HepG2 (cell line): ENCODE measurements around the gene ZMIZ1. TPM values are rescaled to one million over a fixed set of nuclear protein-coding genes. Genes with fewer than 3 reads are reported as not detected.

ENCODE experiments used
- ARID4A ChIP-seq: sonication (generic); formaldehyde crosslinking; IDR thresholded peaks from 2 replicates; pipeline ENCODE4 v1.5.0; 2020; ENCODE audit warnings: mild to moderate bottlenecking, missing genetic modification reagents, borderline replicate concordance
- ATF5 ChIP-seq: sonication (generic); formaldehyde crosslinking; IDR thresholded peaks from 2 replicates; pipeline ENCODE4 v1.4.0; 2020; ENCODE audit warnings: mild to moderate bottlenecking, low read depth, missing genetic modification reagents
- ATM ChIP-seq: fragments of 450-650 bp; IDR thresholded peaks from 2 replicates; pipeline ENCODE4 v1.7.1; 2017; ENCODE audit warnings: mild to moderate bottlenecking, borderline replicate concordance
- BRD4 ChIP-seq: sonication (generic); formaldehyde crosslinking; IDR thresholded peaks from 2 replicates; pipeline ENCODE4 v1.4.0; 2020; ENCODE audit warnings: missing genetic modification reagents
- DMAP1 ChIP-seq: IDR thresholded peaks from 2 replicates; pipeline ENCODE4 v1.6.1; 2016
- FOXK2 ChIP-seq: fragments of 450-650 bp; IDR thresholded peaks from 2 replicates; pipeline ENCODE4 v1.6.1; 2016
- HINFP ChIP-seq: sonication (generic); formaldehyde crosslinking; IDR thresholded peaks from 2 replicates; pipeline ENCODE4 v1.4.0; 2020; ENCODE audit warnings: low read depth, mild to moderate bottlenecking, missing genetic modification reagents
- KDM5B ChIP-seq: sonication (generic); formaldehyde crosslinking; IDR thresholded peaks from 2 replicates; pipeline ENCODE4 v1.4.0; 2020; ENCODE audit warnings: missing genetic modification reagents, mild to moderate bottlenecking, borderline replicate concordance
- MAFG ChIP-seq: sonication (generic); formaldehyde crosslinking; IDR thresholded peaks from 2 replicates; pipeline ENCODE4 v1.5.1; 2020; ENCODE audit warnings: mild to moderate bottlenecking, missing genetic modification reagents
- NFYC ChIP-seq: IDR thresholded peaks from 2 replicates; pipeline ENCODE4 v1.6.1; 2016; ENCODE audit warnings: missing genetic modification reagents, missing compliant biosample characterization
- NONO ChIP-seq, 2 experiments: fragments of 450-650 bp in 1 of 2; sonication (generic) in 1 of 2; formaldehyde crosslinking in 1 of 2; IDR thresholded peaks in 1 of 2; conservative IDR thresholded peaks in 1 of 2; 2 replicates each; pipeline versions ENCODE4 v1.6.1 to v1.8.0; 2017 to 2022; ENCODE audit warnings: mild to moderate bottlenecking in 1 of 2, missing genetic modification reagents in 1 of 2, moderate library complexity in 1 of 2
- REXO4 ChIP-seq: sonication (generic); formaldehyde crosslinking; IDR thresholded peaks from 2 replicates; pipeline ENCODE4 v1.8.0; 2022; ENCODE audit warnings: missing genetic modification reagents, mild to moderate bottlenecking, borderline replicate concordance
- ZKSCAN8 ChIP-seq: IDR thresholded peaks from 2 replicates; pipeline ENCODE4 v1.6.1; 2016; ENCODE audit warnings: borderline replicate concordance, missing genetic modification reagents, missing compliant biosample characterization
- ZNF124 ChIP-seq: sonication (generic); formaldehyde crosslinking; IDR thresholded peaks from 2 replicates; pipeline ENCODE4 v1.4.0; 2020; ENCODE audit warnings: missing genetic modification reagents
- ZNF430 ChIP-seq: sonication (generic); formaldehyde crosslinking; IDR thresholded peaks from 2 replicates; pipeline ENCODE4 v1.9.0; 2021; ENCODE audit warnings: mild to moderate bottlenecking, missing genetic modification reagents
- ZNF609 ChIP-seq: sonication (generic); formaldehyde crosslinking; IDR thresholded peaks from 2 replicates; pipeline ENCODE4 v1.4.0; 2020; ENCODE audit warnings: mild to moderate bottlenecking, missing genetic modification reagents, borderline replicate concordance
- ZNF879 ChIP-seq: sonication (generic); formaldehyde crosslinking; IDR thresholded peaks from 2 replicates; pipeline ENCODE4 v1.8.1; 2023; ENCODE audit warnings: missing genetic modification reagents
- ZSCAN20 ChIP-seq: sonication (generic); formaldehyde crosslinking; IDR thresholded peaks from 2 replicates; pipeline ENCODE4 v1.4.0; 2020; ENCODE audit warnings: missing genetic modification reagents, mild to moderate bottlenecking, borderline replicate concordance
- ZSCAN29 ChIP-seq: sonication (generic); formaldehyde crosslinking; conservative IDR thresholded peaks from 2 replicates; pipeline ENCODE4 v1.4.0; 2020; ENCODE audit warnings: mild to moderate bottlenecking, missing genetic modification reagents
- polyA plus RNA-seq, 8 experiments: library from polyadenylated mRNA; depleted of rRNA in 3 of 8; stranded (reverse) in 7 of 8; unstranded in 1 of 8; fragments of >200 nt; fragmentation: Illumina TruSeq in 4 of 8; extraction: Trizol in 4 of 8; gene quantifications; 2 replicates each; pipeline versions ENCODE4 v1.2.1 to v1.2.3, GENCODE V29; 2011 to 2016; ENCODE audit warnings: low read depth in 4 of 8, missing spikeins in 1 of 8, mixed read lengths in 1 of 8; ENCODE audit not compliant: insufficient read depth in 1 of 8
- total RNA-seq, 5 experiments: library from RNA; depleted of rRNA; stranded (reverse); fragments of >200 nt; fragmentation: Illumina TruSeq; extraction: Trizol; gene quantifications; 2 replicates each; pipeline ENCODE4 v1.2.3, GENCODE V29; 2016; ENCODE audit warnings: low read depth in 1 of 5

ZMIZ1 gene
- total and polyA plus RNA-seq, 2 of the 13 experiments (the other 11 are each of a cell fraction or from before 2014, with no cell fraction given): 5.3 to 10.2 TPM

GRCh38 chr10:79176949-79177602 is 108.3 kb downstream of the ZMIZ1 start (continued):
- TF ChIP-seq DMAP1 (CRISPR knock-in tag): no peak
- no peak for TF ChIP-seq NFYC (CRISPR knock-in tag)
- no peak for TF ChIP-seq MAFG (CRISPR knock-in tag)
- TF ChIP-seq NONO (IDR thresholded peaks at IDR 0.05): no peak
- no peak for TF ChIP-seq NONO (CRISPR knock-in tag; conservative IDR thresholded peaks at IDR 0.05)
- no peak for TF ChIP-seq ZNF430 (CRISPR knock-in tag)
- no peak for TF ChIP-seq ZSCAN20 (CRISPR knock-in tag)
- no peak for TF ChIP-seq ATF5 (CRISPR knock-in tag)
- peak; percentile 69; the same call in 1 of the 2 replicates for TF ChIP-seq ARID4A (CRISPR knock-in tag)
- TF ChIP-seq ZKSCAN8 (CRISPR knock-in tag): peak; percentile 59; the same call in 1 of the 2 replicates
- no peak for TF ChIP-seq FOXK2
- TF ChIP-seq ZNF879 (CRISPR knock-in tag): no peak
- peak; percentile 68; the same call in 1 of the 2 replicates for TF ChIP-seq ZNF609 (CRISPR knock-in tag)
- TF ChIP-seq KDM5B (CRISPR knock-in tag): peak; percentile 66; the same call in 1 of the 2 replicates
- no peak for TF ChIP-seq ZSCAN29 (CRISPR knock-in tag)
- TF ChIP-seq REXO4 (CRISPR knock-in tag): no peak
- TF ChIP-seq ZNF124 (CRISPR knock-in tag): 0 out of 2 replicates have a peak, but pooled peaks have one; percentile 17
- TF ChIP-seq BRD4 (CRISPR knock-in tag): no peak
- no peak for TF ChIP-seq ATM
- TF ChIP-seq HINFP (CRISPR knock-in tag): no peak; the same call in 1 of the 2 replicates
